ENCODE results near the gene MTIF3.

GRCh38 chr13:27442071-27442647 lies 8.2 kb downstream of the MTIF3 start:
- TF ChIP-seq CTCF (IDR thresholded peaks at IDR 0.05; ENCODE audit: borderline replicate concordance, extremely low read depth, low read length, poor library complexity, severe bottlenecking) (no peak), EZH2 (IDR thresholded peaks at IDR 0.05; ENCODE audit: borderline replicate concordance, low read depth, low read length, severe bottlenecking) (no peak)
